ENCODE data around the gene FOXP1.

FOXP1 gene

DNA sequence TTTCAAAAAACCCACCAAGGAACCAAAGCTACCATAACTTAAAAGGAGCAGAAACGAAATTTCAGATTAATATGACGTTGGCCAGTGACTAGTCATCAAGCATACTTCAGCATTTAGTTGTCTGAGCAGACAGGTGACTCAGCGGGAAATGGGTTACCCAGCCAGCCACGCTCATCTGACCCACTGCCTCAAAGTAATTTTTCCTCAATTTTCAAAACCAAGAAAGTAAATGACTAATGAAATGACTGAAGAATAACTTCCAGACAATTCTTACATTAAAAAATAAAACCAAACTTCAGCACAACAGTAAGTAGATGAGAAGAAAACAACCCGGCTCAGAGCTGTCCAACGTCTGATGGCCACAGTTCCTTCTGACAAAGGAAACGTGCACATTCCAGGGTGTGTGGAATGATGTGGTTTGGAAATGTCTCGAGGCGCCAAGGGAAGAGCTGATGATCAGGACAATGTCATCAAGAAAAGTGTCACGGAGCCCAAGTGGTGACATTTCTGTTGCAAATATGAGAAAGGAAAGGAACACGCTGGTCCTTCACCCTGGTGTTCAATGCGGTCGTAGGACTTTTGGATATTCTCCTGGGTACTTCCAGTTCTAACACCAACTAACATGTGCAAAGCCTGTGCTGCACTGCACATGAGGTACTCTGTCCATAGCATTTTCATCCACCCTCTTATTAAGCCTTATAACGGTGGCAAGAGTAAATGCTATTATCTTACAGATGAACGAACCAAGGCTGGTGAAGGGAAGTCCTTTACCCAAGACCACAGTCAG, 79.1 kb downstream of the FOXP1 start:
- no peaks in the 10 kb centered on the region for H3K36me3 ChIP-seq (replicated peaks; ENCODE audit: low read depth, low read length)
- H3K27ac ChIP-seq (ENCODE audit: low read length): no peak overlapping the region
- H3K27me3 ChIP-seq (ENCODE audit: low read depth, low read length): peaks cover 26% of the 10 kb centered on the region
- no peak overlapping the region for H3K9ac ChIP-seq (ENCODE audit: low read length)
- no peak overlapping the region for H3K4me3 ChIP-seq (ENCODE audit: low read length)
- TF ChIP-seq EZH2phosphoT487 (IDR thresholded peaks at IDR 0.05; ENCODE audit: low read depth): no peak
- TF ChIP-seq, protein P1, sequence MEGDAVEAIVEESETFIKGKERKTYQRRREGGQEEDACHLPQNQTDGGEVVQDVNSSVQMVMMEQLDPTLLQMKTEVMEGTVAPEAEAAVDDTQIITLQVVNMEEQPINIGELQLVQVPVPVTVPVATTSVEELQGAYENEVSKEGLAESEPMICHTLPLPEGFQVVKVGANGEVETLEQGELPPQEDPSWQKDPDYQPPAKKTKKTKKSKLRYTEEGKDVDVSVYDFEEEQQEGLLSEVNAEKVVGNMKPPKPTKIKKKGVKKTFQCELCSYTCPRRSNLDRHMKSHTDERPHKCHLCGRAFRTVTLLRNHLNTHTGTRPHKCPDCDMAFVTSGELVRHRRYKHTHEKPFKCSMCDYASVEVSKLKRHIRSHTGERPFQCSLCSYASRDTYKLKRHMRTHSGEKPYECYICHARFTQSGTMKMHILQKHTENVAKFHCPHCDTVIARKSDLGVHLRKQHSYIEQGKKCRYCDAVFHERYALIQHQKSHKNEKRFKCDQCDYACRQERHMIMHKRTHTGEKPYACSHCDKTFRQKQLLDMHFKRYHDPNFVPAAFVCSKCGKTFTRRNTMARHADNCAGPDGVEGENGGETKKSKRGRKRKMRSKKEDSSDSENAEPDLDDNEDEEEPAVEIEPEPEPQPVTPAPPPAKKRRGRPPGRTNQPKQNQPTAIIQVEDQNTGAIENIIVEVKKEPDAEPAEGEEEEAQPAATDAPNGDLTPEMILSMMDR (IDR thresholded peaks at IDR 0.05; ENCODE audit: low read depth, low read length): no peak
- H4K20me1 ChIP-seq (ENCODE audit: insufficient read depth, low read length): no peaks in the 10 kb centered on the region
- no peak overlapping the region for H3K4me2 ChIP-seq (ENCODE audit: low read length)
- no peak overlapping the region for H2AFZ ChIP-seq (ENCODE audit: low read depth, low read length)
- H3K9me3 ChIP-seq (ENCODE audit: insufficient read depth, low read length): no peaks in the 10 kb centered on the region
- H3K79me2 ChIP-seq (ENCODE audit: low read length): no peaks in the 10 kb centered on the region
- H3K4me1 ChIP-seq (ENCODE audit: low read length): no peaks in the 10 kb centered on the region

DNA sequence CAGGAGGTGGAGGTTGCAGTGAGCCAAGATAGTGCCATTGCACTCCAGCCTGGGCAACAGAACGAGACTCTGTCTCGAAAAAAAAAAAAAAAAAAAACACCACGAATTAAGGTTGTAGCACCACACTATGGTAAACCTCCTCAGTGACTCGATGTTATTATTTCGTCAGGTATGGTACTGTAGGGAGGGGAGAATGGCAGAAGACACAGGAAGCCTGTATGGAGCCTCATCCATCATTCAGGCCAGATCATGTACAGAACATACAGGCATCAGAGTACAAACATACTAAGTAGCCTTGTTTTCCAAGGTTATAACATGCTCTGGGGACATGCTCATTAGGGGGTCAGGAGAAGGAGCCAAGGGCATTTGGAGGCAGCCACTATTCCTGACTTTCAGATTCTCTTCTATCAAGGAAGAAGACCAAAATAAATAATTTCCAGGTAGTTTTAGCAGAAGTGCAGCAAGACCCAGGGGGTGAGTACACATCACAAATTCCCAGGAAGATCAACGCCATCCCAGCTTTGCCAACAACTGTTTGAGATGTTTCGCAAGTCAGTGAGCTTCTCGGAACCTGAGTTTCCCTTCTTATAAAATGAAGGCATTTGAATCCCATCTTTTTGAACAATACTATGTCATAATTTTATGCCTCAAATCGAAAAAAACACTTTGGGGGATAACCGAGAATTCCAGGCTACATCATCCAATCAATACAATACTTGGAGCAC, 79.8 kb downstream of the FOXP1 start:
- Histone ChIP-seq H3K9ac (ENCODE audit: low read length) (no peak overlapping the region), H3K27ac (ENCODE audit: low read length) (no peak overlapping the region), H2AFZ (ENCODE audit: low read depth, low read length) (no peak overlapping the region), H3K9me3 (ENCODE audit: insufficient read depth, low read length) (no peaks in the 10 kb centered on the region), H3K27me3 (ENCODE audit: low read depth, low read length) (peaks cover 26% of the 10 kb centered on the region), H4K20me1 (ENCODE audit: insufficient read depth, low read length) (no peaks in the 10 kb centered on the region), H3K4me3 (ENCODE audit: low read length) (no peak overlapping the region), H3K4me2 (ENCODE audit: low read length) (no peak overlapping the region), H3K4me1 (ENCODE audit: low read length) (no peaks in the 10 kb centered on the region), H3K36me3 (replicated peaks; ENCODE audit: low read depth, low read length) (no peaks in the 10 kb centered on the region), H3K79me2 (ENCODE audit: low read length) (no peaks in the 10 kb centered on the region)
- TF ChIP-seq, protein P1 (IDR thresholded peaks at IDR 0.05; ENCODE audit: low read depth, low read length): no peak
- no peak for TF ChIP-seq EZH2phosphoT487 (IDR thresholded peaks at IDR 0.05; ENCODE audit: low read depth)

DNA sequence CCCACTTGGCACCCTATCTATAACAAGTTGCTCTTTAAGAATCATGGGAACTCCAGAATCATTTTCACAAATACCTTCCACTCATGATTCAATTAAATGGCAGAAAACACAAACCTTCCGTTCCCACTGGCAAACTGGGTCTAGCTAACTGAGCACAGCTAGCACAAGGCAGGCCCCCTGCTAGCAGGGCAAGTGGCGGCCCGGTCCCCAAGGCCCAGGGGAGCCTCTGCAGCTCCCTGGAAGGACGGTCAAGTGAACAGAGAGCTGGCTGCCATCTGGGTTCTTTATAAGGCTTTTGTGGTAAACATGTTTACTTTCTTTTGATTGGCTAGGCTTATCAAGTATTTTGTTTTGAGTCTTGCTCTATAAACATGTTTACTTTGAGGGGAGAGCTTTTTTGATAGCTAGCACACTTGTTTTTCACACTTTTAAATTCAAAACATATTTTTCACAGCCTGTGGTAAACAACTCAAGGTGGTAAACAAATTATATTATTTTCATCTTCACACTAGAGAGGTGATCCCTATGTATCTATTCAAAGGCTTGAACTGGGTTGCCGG, 81.4 kb downstream of the FOXP1 start:
- no peaks in the 10 kb centered on the region for H3K36me3 ChIP-seq (replicated peaks; ENCODE audit: low read depth, low read length)

More for the DNA sequence above, 81.4 kb downstream of the FOXP1 start:
- Histone ChIP-seq H3K4me2 (ENCODE audit: low read length) (no peak overlapping the region), H3K4me1 (ENCODE audit: low read length) (no peaks in the 10 kb centered on the region), H3K9me3 (ENCODE audit: insufficient read depth, low read length) (no peaks in the 10 kb centered on the region), H3K27me3 (ENCODE audit: low read depth, low read length) (peaks cover 25% of the 10 kb centered on the region), H3K9ac (ENCODE audit: low read length) (no peak overlapping the region), H4K20me1 (ENCODE audit: insufficient read depth, low read length) (no peaks in the 10 kb centered on the region), H3K4me3 (ENCODE audit: low read length) (no peak overlapping the region), H3K79me2 (ENCODE audit: low read length) (no peaks in the 10 kb centered on the region), H3K27ac (ENCODE audit: low read length) (no peak overlapping the region), H2AFZ (ENCODE audit: low read depth, low read length) (no peak overlapping the region)
- no peak for TF ChIP-seq EZH2phosphoT487 (IDR thresholded peaks at IDR 0.05; ENCODE audit: low read depth)
- TF ChIP-seq, protein P1 (IDR thresholded peaks at IDR 0.05; ENCODE audit: low read depth, low read length): no peak

Measured in OCI-LY3 (cell line).